ENCODE results near the gene PPP1R13B. TPM values are rescaled to one million over a fixed set of nuclear protein-coding genes. Genes with fewer than 3 reads are reported as not detected.

PPP1R13B gene, protein sequence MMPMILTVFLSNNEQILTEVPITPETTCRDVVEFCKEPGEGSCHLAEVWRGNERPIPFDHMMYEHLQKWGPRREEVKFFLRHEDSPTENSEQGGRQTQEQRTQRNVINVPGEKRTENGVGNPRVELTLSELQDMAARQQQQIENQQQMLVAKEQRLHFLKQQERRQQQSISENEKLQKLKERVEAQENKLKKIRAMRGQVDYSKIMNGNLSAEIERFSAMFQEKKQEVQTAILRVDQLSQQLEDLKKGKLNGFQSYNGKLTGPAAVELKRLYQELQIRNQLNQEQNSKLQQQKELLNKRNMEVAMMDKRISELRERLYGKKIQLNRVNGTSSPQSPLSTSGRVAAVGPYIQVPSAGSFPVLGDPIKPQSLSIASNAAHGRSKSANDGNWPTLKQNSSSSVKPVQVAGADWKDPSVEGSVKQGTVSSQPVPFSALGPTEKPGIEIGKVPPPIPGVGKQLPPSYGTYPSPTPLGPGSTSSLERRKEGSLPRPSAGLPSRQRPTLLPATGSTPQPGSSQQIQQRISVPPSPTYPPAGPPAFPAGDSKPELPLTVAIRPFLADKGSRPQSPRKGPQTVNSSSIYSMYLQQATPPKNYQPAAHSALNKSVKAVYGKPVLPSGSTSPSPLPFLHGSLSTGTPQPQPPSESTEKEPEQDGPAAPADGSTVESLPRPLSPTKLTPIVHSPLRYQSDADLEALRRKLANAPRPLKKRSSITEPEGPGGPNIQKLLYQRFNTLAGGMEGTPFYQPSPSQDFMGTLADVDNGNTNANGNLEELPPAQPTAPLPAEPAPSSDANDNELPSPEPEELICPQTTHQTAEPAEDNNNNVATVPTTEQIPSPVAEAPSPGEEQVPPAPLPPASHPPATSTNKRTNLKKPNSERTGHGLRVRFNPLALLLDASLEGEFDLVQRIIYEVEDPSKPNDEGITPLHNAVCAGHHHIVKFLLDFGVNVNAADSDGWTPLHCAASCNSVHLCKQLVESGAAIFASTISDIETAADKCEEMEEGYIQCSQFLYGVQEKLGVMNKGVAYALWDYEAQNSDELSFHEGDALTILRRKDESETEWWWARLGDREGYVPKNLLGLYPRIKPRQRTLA
- 17.8 TPM for total RNA-seq (2021; ENCODE audit: unreplicated experiment)
- polyA plus RNA-seq (2012) = 8.8 and 9.1 TPM in 2 replicates
- percentile 63 among the genes with signal in this experiment for Bru-seq, nascent RNA
- percentile 62 among the genes with signal in this experiment for BruChase-seq, experiment 1, labeled RNA remaining after a 6-hour chase
- percentile 62 among the genes with signal in this experiment for BruChase-seq, experiment 2, labeled RNA remaining after a 2-hour chase
- long read RNA-seq, partial matches to known transcripts = 2 of 3 reads
- long read RNA-seq, other reads (novel, unspliced or antisense) = 1 of 3 reads

DNA sequence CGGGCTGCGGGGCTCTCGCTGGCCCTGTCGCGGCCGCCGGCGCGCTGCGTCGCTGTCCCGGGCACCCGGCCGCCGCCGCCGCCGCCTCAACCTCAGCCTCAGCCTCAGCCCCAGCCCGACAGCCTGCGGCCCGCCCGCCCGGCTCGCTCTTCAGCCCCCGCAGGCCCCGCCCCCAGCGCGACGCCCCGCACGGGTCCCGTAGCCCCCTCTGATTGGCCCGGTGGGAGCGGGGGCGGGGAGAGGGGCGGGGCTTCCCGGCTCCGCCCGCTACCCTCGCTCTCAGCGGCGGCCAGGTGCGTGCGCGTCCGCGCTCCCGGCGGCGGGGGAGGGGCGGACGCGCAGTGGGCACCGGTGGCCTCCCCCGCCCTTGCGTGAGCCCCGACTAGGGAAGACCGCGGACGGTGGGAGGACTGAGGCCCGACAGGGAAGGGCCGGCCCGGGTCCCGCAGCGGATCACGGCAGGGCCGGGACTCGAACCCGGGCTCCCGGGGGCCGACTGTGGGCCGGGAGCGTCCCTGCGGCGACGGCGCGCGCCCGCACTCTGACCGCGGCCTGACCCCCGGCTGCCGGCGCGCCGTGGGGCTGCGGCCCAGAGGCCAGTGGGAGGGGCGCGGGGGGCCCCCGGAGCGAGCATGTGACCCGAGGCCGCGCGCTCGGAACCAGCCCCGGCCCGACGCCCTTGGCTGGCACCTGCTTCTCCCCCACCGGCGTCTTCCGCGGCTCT, at the start of gene PPP1R13B:
TSS of gene PPP1R13B (minus strand) at position 125 of the 724 bp plus-strand sequence. CDS start 268 bp downstream, outside the sequence.
- Histone ChIP-seq H3K27me3 (ENCODE audit: insufficient read depth, low read length) (no peaks in the 10 kb centered on the region), H3K4me2 (ENCODE audit: low read length) (peak within 1 kb of the TSS; percentile 94), H3K27ac (ENCODE audit: low read depth, low read length) (peak within 1 kb of the TSS; percentile 89; the same call in 1 of the 2 replicates), H3K9me2 (ENCODE audit: insufficient read depth) (no peaks in the 10 kb centered on the region), H3K9ac (ENCODE audit: low read length) (peak within 1 kb of the TSS; percentile 72), H3K4me1 (ENCODE audit: control insufficient read depth in 1 of 2, insufficient read depth in 2 of 2, low read length in 2 of 2) (peaks cover 7 to 22% of the 10 kb centered on the region in 2 experiments; a peak in 3 of 4 replicates), H3K9me3 (ENCODE audit: control insufficient read depth in 1 of 2, insufficient read depth in 1 of 2, low read depth in 1 of 2, low read length in 2 of 2) (no peaks in the 10 kb centered on the region), H4K20me1 (ENCODE audit: insufficient read depth) (no peaks in the 10 kb centered on the region), H3K4me3 (replicated peaks in 1 of 2; ENCODE audit: low read depth in 1 of 2, low read length in 2 of 2) (peak within 1 kb of the TSS; percentile 75 to 86), H2AFZ (ENCODE audit: low read depth, low read length, poor library complexity, severe bottlenecking) (no peak within 1 kb of the TSS), H3K36me3 (ENCODE audit: control insufficient read depth in 1 of 2, insufficient read depth in 2 of 2, low read length in 2 of 2) (no peaks in the 10 kb centered on the region), H3K79me2 (ENCODE audit: insufficient read depth, low read length) (peaks cover 28% of the 10 kb centered on the region)
- ATAC-seq (peak; percentile 93), DNase-seq (ENCODE audit: low read depth, low spot score) (peak; percentile 65)
- TF ChIP-seq JUND (IDR thresholded peaks at IDR 0.05) = no peak
- TF ChIP-seq, protein P1, sequence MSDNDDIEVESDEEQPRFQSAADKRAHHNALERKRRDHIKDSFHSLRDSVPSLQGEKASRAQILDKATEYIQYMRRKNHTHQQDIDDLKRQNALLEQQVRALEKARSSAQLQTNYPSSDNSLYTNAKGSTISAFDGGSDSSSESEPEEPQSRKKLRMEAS (IDR thresholded peaks at IDR 0.05) = no peak
- TF ChIP-seq EGR1 (IDR thresholded peaks at IDR 0.05; ENCODE audit: low read depth) = peak; percentile 84
- peak; percentile 69 for TF ChIP-seq POLR2A (IDR thresholded peaks at IDR 0.05; ENCODE audit: borderline replicate concordance, extremely low read depth, insufficient read depth, insufficient read length)
- peak; percentile 15; the same call in 1 of the 2 replicates for TF ChIP-seq SP1 (IDR thresholded peaks at IDR 0.05; ENCODE audit: low read depth)
- TF ChIP-seq, protein P2, sequence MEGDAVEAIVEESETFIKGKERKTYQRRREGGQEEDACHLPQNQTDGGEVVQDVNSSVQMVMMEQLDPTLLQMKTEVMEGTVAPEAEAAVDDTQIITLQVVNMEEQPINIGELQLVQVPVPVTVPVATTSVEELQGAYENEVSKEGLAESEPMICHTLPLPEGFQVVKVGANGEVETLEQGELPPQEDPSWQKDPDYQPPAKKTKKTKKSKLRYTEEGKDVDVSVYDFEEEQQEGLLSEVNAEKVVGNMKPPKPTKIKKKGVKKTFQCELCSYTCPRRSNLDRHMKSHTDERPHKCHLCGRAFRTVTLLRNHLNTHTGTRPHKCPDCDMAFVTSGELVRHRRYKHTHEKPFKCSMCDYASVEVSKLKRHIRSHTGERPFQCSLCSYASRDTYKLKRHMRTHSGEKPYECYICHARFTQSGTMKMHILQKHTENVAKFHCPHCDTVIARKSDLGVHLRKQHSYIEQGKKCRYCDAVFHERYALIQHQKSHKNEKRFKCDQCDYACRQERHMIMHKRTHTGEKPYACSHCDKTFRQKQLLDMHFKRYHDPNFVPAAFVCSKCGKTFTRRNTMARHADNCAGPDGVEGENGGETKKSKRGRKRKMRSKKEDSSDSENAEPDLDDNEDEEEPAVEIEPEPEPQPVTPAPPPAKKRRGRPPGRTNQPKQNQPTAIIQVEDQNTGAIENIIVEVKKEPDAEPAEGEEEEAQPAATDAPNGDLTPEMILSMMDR (IDR thresholded peaks at IDR 0.05 in 2 of 3, conservative IDR thresholded peaks at IDR 0.05 in 1 of 3; ENCODE audit: borderline replicate concordance in 1 of 3, insufficient read depth in 1 of 3, low read depth in 2 of 3, low read length in 2 of 3) = no peak
- TF ChIP-seq POLR2AphosphoS5 (IDR thresholded peaks at IDR 0.05; ENCODE audit: low read depth, low read length) = peak; percentile 73
- TF ChIP-seq, protein P3, sequence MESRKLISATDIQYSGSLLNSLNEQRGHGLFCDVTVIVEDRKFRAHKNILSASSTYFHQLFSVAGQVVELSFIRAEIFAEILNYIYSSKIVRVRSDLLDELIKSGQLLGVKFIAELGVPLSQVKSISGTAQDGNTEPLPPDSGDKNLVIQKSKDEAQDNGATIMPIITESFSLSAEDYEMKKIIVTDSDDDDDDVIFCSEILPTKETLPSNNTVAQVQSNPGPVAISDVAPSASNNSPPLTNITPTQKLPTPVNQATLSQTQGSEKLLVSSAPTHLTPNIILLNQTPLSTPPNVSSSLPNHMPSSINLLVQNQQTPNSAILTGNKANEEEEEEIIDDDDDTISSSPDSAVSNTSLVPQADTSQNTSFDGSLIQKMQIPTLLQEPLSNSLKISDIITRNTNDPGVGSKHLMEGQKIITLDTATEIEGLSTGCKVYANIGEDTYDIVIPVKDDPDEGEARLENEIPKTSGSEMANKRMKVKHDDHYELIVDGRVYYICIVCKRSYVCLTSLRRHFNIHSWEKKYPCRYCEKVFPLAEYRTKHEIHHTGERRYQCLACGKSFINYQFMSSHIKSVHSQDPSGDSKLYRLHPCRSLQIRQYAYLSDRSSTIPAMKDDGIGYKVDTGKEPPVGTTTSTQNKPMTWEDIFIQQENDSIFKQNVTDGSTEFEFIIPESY (IDR thresholded peaks at IDR 0.05; ENCODE audit: extremely low read depth, insufficient replicate concordance, low read length) = peak; percentile 26
- TF ChIP-seq YY1 (IDR thresholded peaks at IDR 0.05; ENCODE audit: extremely low read depth, insufficient replicate concordance, low read depth, low read length) = no peak
- TF ChIP-seq ZFX (IDR thresholded peaks at IDR 0.05) = peak; percentile 46; the same call in 1 of the 2 replicates
- ChIA-PET RAD21 (ENCODE audit: low non-redundant PET in 1 of 2, low total read pairs in 2 of 2, uncharacterized antibody in 2 of 2, unreplicated experiment in 2 of 2) (interaction anchor here in 1 of 2 experiments (1.0 kb wide), 1 partner anchor 63 kb away, joined by 3 read pairs; no protein-coding TSS in a partner anchor), CTCF (no interaction called here), POLR2A (no interaction called here)
- BruUV-seq (replicated peaks) = no TSS peak
- intact Hi-C loops (cut with micrococcal nuclease) = no loop called here
